Osteoblast (primary cell): ENCODE results near the gene MBP. TPM values are rescaled to one million over a fixed set of nuclear protein-coding genes. Genes with fewer than 3 reads are reported as not detected.

ENCODE experiments used
- DNase-seq: peaks from one replicate; pipeline ENCODE4 v3.0.0; 2011; ENCODE audit warnings: low spot score, mixed read lengths; ENCODE audit not compliant: insufficient read length; ENCODE audit errors: missing footprints
- H2AFZ ChIP-seq: 2 replicates; pipeline ENCODE4 v1.6.0; 2011; ENCODE audit warnings: mild to moderate bottlenecking, low read length
- H3K27ac ChIP-seq: 2 replicates; pipeline ENCODE4 v1.5.1; 2011; ENCODE audit warnings: mild to moderate bottlenecking, low read depth, low read length, moderate library complexity
- H3K27me3 ChIP-seq: 2 replicates; pipeline ENCODE4 v1.6.0; 2012; ENCODE audit warnings: mild to moderate bottlenecking, control low read depth, inconsistent platforms, low read length, moderate library complexity; ENCODE audit not compliant: insufficient read depth
- H3K36me3 ChIP-seq: 2 replicates; pipeline ENCODE4 v1.5.1; 2011; ENCODE audit warnings: mild to moderate bottlenecking, low read length, control low read depth, moderate library complexity; ENCODE audit not compliant: insufficient read depth
- H3K4me1 ChIP-seq: 2 replicates; pipeline ENCODE4 v1.5.1; 2011; ENCODE audit warnings: mild to moderate bottlenecking, low read length, control low read depth, moderate library complexity; ENCODE audit not compliant: insufficient read depth
- H3K4me2 ChIP-seq: 2 replicates; pipeline ENCODE4 v1.6.0; 2011; ENCODE audit warnings: mild to moderate bottlenecking, low read length; ENCODE audit not compliant: insufficient read depth
- H3K4me3 ChIP-seq: fragments of 200-600 bp; sonication (generic); 3 replicates; pipeline ENCODE4 v1.5.1; 2012; ENCODE audit warnings: mild to moderate bottlenecking, low read length, inconsistent platforms; ENCODE audit not compliant: insufficient read depth
- H3K79me2 ChIP-seq: 2 replicates; pipeline ENCODE4 v1.6.0; 2012; ENCODE audit warnings: mild to moderate bottlenecking, low read length, control low read depth, inconsistent platforms; ENCODE audit not compliant: insufficient read depth
- H3K9me3 ChIP-seq: 2 replicates; pipeline ENCODE4 v1.5.1; 2011; ENCODE audit warnings: low read depth, low read length, control low read depth
- H4K20me1 ChIP-seq: 2 replicates; pipeline ENCODE4 v1.6.0; 2012; ENCODE audit warnings: mild to moderate bottlenecking, low read length, control low read depth; ENCODE audit not compliant: insufficient read depth
- total RNA-seq: library from RNA; depleted of rRNA; stranded (reverse); fragments of >200 nt; gene quantifications from 2 replicates; pipeline ENCODE4 v1.2.3, GENCODE V29; 2012
- TF ChIP-seq, protein P1 (sequence below): IDR thresholded peaks from 2 replicates; pipeline ENCODE4 v1.5.1; 2011; ENCODE audit warnings: mild to moderate bottlenecking, low read depth, low read length, moderate library complexity; ENCODE audit errors: extremely low read depth

MBP gene
- total RNA-seq, 1 donor, result 2.2 TPM

DNA sequence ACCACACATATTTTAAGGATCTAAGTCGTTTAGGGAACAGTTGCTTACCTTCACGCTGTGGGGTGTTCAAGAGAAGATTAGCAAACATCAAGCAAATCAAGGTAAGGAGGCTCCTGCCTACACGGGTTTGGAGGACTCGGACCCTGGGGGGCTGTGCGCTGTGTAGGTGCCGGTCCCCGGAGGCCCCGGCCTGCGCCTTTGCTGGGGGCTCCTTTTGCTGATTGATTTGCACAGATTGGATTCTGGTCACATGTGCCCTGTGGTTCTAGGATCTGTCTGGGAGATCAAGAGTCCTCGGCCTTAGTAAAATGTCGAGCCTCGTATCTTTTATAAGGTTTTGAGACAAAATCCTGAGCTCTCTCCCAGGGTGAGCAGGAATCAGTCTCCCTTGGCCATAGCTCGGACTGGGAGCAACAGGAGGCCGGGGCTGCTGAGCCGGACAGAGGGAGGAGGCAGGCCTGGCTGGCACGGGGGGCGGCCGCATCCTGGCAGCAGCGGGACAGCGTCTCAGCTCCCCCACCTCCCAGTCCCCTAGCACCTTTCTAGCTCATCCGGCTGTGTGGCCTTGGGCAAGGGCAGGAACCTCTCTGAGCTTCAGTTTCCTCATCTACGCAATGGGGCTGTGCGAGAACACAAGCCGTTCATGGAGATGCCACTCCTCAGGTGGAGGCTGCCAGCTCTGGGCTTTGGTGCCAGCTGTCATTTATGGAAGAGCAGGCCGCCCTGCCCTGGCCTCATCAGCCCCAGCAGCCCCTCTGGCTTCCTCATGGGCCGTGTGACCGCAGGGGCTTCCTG, 147.2 kb downstream of the MBP start:
- TF ChIP-seq, protein P1, sequence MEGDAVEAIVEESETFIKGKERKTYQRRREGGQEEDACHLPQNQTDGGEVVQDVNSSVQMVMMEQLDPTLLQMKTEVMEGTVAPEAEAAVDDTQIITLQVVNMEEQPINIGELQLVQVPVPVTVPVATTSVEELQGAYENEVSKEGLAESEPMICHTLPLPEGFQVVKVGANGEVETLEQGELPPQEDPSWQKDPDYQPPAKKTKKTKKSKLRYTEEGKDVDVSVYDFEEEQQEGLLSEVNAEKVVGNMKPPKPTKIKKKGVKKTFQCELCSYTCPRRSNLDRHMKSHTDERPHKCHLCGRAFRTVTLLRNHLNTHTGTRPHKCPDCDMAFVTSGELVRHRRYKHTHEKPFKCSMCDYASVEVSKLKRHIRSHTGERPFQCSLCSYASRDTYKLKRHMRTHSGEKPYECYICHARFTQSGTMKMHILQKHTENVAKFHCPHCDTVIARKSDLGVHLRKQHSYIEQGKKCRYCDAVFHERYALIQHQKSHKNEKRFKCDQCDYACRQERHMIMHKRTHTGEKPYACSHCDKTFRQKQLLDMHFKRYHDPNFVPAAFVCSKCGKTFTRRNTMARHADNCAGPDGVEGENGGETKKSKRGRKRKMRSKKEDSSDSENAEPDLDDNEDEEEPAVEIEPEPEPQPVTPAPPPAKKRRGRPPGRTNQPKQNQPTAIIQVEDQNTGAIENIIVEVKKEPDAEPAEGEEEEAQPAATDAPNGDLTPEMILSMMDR, result no peak
- Histone ChIP-seq H2AFZ (no peak overlapping the region), H3K9me3 (no peaks in the 10 kb centered on the region), H3K4me1 (peaks cover 3% of the 10 kb centered on the region), H4K20me1 (no peaks in the 10 kb centered on the region), H3K27ac (no peak overlapping the region), H3K27me3 (peaks cover 29% of the 10 kb centered on the region), H3K79me2 (no peaks in the 10 kb centered on the region), H3K4me2 (no peak overlapping the region), H3K36me3 (no peaks in the 10 kb centered on the region), H3K4me3 (no peak overlapping the region)
- no peak for DNase-seq

GRCh38 chr18:76984193-76985155, 148.1 kb downstream of the MBP start:
- H3K36me3 ChIP-seq, result no peaks in the 10 kb centered on the region
- H3K9me3 ChIP-seq, result no peaks in the 10 kb centered on the region
- no peak for DNase-seq
- H2AFZ ChIP-seq, result no peak overlapping the region
- H4K20me1 ChIP-seq, result no peaks in the 10 kb centered on the region
- TF ChIP-seq, protein P1, result no peak
- no peaks in the 10 kb centered on the region for H3K79me2 ChIP-seq
- H3K27me3 ChIP-seq, result peaks cover 29% of the 10 kb centered on the region
- no peak overlapping the region for H3K27ac ChIP-seq
- no peak overlapping the region for H3K4me3 ChIP-seq
- no peak overlapping the region for H3K4me2 ChIP-seq
- H3K4me1 ChIP-seq, result peaks cover 3% of the 10 kb centered on the region

GRCh38 chr18:76983613-76984051, 149.0 kb downstream of the MBP start:
- no peak overlapping the region for H2AFZ ChIP-seq
- H3K4me1 ChIP-seq, result peaks cover 3% of the 10 kb centered on the region
- no peaks in the 10 kb centered on the region for H4K20me1 ChIP-seq
- no peaks in the 10 kb centered on the region for H3K79me2 ChIP-seq
- H3K27me3 ChIP-seq, result peaks cover 29% of the 10 kb centered on the region
- no peak for DNase-seq
- no peaks in the 10 kb centered on the region for H3K36me3 ChIP-seq
- H3K27ac ChIP-seq, result no peak overlapping the region
- TF ChIP-seq, protein P1, result no peak
- H3K4me2 ChIP-seq, result no peak overlapping the region
- no peaks in the 10 kb centered on the region for H3K9me3 ChIP-seq
- no peak overlapping the region for H3K4me3 ChIP-seq
